MCF 10A (cell line): ENCODE results near the gene NELL1. TPM values are rescaled to one million over a fixed set of nuclear protein-coding genes. Genes with fewer than 3 reads are reported as not detected.

Experiments used
- BruUV-seq: library from RNA; stranded (reverse); fragments of 400-500 nt; replicated peaks from 2 replicates; lab custom pipeline; 2021; lab: Mats Ljungman, UMichigan
- CTCF ChIA-PET: fragments of 300-600 bp; sonication (Branson Sonifier 250); formaldehyde crosslinking; extraction: SDS; loops from one replicate; lab custom pipeline; 2021; ENCODE audit warnings: antibody characterized with exemption, inconsistent platforms; lab: Yijun Ruan, JAX
- POLR2A ChIA-PET: fragments of 300-600, 350-650 bp; sonication (Branson Sonifier 250); formaldehyde crosslinking; extraction: SDS; loops from one replicate; lab custom pipeline; 2020; ENCODE audit warnings: antibody characterized with exemption, inconsistent platforms; lab: Yijun Ruan, JAX
- DNase-seq: peaks from one replicate; pipeline ENCODE4 v3.0.0-alpha.2; 2018; ENCODE audit not compliant: unreplicated experiment
- H3K27ac Mint-ChIP-seq: one replicate; pipeline ENCODE4 v1.8.0; 2022; ENCODE audit warnings: mild to moderate bottlenecking, low read depth, mixed read lengths; ENCODE audit not compliant: unreplicated experiment
- H3K27me3 Mint-ChIP-seq: one replicate; pipeline ENCODE4 v1.8.0; 2022; ENCODE audit warnings: mixed read lengths; ENCODE audit not compliant: insufficient read depth, unreplicated experiment
- H3K36me3 Mint-ChIP-seq: one replicate; pipeline ENCODE4 v1.8.0; 2022; ENCODE audit warnings: mild to moderate bottlenecking, moderate library complexity, mixed read lengths; ENCODE audit not compliant: insufficient read depth, unreplicated experiment
- H3K4me1 Mint-ChIP-seq: one replicate; pipeline ENCODE4 v1.8.0; 2022; ENCODE audit warnings: mixed read lengths; ENCODE audit not compliant: insufficient read depth, unreplicated experiment
- H3K4me3 Mint-ChIP-seq: one replicate; pipeline ENCODE4 v1.8.0; 2022; ENCODE audit warnings: mild to moderate bottlenecking, moderate library complexity, mixed read lengths; ENCODE audit not compliant: unreplicated experiment
- H3K9me3 Mint-ChIP-seq: one replicate; pipeline ENCODE4 v1.8.0; 2022; ENCODE audit warnings: mixed read lengths; ENCODE audit not compliant: unreplicated experiment
- CTCF ChIP-seq: fragments of 200-600 bp; IDR thresholded peaks from one replicate; pipeline ENCODE4 v1.8.0; 2022; ENCODE audit warnings: antibody characterized with exemption, mild to moderate bottlenecking; ENCODE audit not compliant: unreplicated experiment
- intact Hi-C: fragments of 100-400 bp; cut with micrococcal nuclease; formaldehyde crosslinking; loops from 2 replicates; pipeline ENCODE4 v1.14.1; 2022
- total RNA-seq: library from RNA; stranded (reverse); gene quantifications from 2 replicates; pipeline ENCODE4 v1.2.3, GENCODE V29; 2022

Gene NELL1
- total RNA-seq, 1 experiment from 2014 or later: not detected

DNA sequence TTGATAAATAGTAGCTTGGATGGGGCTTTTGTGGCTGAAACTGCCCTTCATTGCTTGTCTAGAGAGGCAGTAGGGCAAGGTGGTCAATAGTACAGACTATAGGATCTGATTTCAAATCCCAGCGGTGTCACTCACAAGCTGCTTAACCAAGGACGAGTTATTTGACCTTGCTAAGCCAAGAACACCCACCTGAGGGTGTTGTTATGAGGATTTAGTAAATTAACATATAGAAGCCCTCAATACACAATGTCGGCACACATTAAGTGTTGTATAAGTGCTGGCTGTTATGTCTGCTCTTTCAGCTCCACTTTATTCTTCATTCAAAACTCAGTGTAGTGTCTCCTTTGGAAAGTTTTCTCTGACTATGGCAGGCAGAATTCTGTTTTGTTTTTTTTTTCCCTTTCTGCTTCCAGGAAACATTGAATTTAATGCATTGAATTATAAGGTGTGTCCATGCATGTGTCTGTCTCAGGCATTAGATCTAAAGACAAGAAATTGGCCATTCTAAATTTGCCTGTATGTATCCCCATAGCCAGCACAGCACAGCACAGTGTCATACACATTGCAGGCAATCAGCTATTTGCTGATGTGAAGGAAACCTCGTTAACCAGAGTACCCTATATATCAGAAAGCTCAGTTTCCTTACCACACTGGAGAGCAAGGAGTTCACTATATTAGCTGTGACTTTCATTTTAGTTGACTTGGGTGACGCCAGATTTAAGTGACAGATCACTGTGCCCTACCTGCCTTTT, 212.1 kb downstream of the NELL1 start:
- H3K4me3 Mint-ChIP-seq: no peak overlapping the region
- no peak overlapping the region for H3K27ac Mint-ChIP-seq
- no peak for TF ChIP-seq CTCF
- BruUV-seq: no TSS peak
- CTCF ChIA-PET: no interaction called here
- intact Hi-C loops: no loop called here
- no peaks in the 10 kb centered on the region for H3K27me3 Mint-ChIP-seq
- no peaks in the 10 kb centered on the region for H3K36me3 Mint-ChIP-seq
- DNase-seq: no peak
- H3K9me3 Mint-ChIP-seq: peaks cover 37% of the 10 kb centered on the region
- no peaks in the 10 kb centered on the region for H3K4me1 Mint-ChIP-seq
- POLR2A ChIA-PET: interaction anchor here (0.6 kb wide), 1 partner anchor 217 kb away, joined by 3 read pairs; no protein-coding TSS in a partner anchor

- CTCF ChIA-PET: no interaction called here
Measured at GRCh38 chr11:20887137-20887536, 217.8 kb downstream of the NELL1 start.

DNA sequence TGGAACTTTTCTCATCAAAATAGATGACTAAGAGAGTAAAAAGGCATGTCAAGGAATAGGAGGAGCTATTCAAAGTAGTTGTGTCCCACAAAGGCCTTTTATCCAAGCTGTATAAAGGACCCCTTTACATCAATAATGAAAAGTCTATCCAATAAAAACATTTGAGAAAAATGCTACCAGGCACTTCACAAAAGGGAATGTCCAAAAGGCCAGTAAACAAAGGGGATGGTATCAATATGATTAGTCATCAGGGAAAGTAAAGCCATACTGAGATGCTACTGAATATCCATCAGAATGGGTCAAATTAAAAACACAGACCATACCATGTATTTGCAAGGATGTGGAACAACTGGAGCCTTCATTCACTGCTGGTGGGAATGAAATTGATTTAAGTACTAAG, 224.9 kb downstream of the NELL1 start:
- Mint-ChIP-seq H3K4me1 (no peaks in the 10 kb centered on the region), H3K4me3 (no peak overlapping the region), H3K27me3 (no peaks in the 10 kb centered on the region), H3K36me3 (no peaks in the 10 kb centered on the region), H3K27ac (no peak overlapping the region), H3K9me3 (peaks cover 24% of the 10 kb centered on the region)
- POLR2A ChIA-PET: no interaction called here
- BruUV-seq: no TSS peak
- TF ChIP-seq CTCF: no peak
- DNase-seq: no peak
- intact Hi-C loops: no loop called here
- CTCF ChIA-PET: no interaction called here

More at GRCh38 chr11:20887137-20887536, 217.8 kb downstream of the NELL1 start:
- Mint-ChIP-seq H3K4me1 (no peaks in the 10 kb centered on the region), H3K9me3 (peaks cover 42% of the 10 kb centered on the region), H3K27ac (no peak overlapping the region), H3K36me3 (no peaks in the 10 kb centered on the region), H3K27me3 (no peaks in the 10 kb centered on the region), H3K4me3 (no peak overlapping the region)
- POLR2A ChIA-PET: no interaction called here
- TF ChIP-seq CTCF: no peak
- no TSS peak for BruUV-seq
- DNase-seq: no peak
- intact Hi-C loops: no loop called here

DNA sequence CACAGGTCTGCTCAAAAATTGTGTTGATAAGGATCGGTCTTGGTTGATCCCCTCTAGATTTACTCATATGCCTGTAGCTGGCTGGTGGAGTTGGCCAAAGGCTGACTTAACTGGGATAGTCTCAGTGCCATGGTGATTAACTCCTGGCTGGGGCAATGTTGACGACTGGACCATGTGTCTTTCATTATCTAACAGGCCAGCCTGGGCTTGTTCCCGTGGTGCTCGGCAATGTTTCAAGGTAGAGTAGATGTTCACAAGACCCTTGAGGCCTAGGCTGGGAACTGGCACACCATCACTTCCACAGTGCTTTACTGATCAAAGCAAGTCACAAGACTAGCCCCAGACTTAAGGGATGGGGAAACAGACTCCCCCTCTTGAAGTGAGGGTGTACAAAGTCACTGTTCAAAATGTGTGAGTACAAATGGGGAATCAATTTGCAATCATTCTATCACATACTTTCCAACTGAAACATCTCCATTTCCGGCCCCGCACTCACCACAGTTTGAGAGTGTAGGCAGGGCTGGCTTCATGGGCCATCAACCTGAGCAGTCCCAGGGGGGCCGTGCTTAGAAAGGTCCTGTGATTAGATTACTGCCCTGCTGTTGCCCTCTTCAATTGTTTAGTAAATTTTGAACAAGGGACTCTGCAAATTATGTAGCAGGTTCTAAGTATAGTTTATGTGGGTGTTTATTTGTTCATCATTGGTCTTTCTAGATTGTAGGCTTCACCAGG, 240.8 kb downstream of the NELL1 start:
- no peak for TF ChIP-seq CTCF
- DNase-seq: no peak
- Mint-ChIP-seq H3K27me3 (no peaks in the 10 kb centered on the region), H3K4me1 (no peaks in the 10 kb centered on the region), H3K36me3 (no peaks in the 10 kb centered on the region), H3K4me3 (no peak overlapping the region), H3K9me3 (peaks cover 27% of the 10 kb centered on the region), H3K27ac (no peak overlapping the region)
- intact Hi-C loops: no loop called here
- CTCF ChIA-PET: interaction anchor here (0.6 kb wide), 2 partner anchors 50 to 121 kb away, joined by 3 to 4 read pairs; no protein-coding TSS in a partner anchor
- BruUV-seq: no TSS peak
- POLR2A ChIA-PET: no interaction called here
